Endothelial cell of umbilical vein (primary cell): ENCODE measurements around the gene CMSS1. TPM values are rescaled to one million over a fixed set of nuclear protein-coding genes. Genes with fewer than 3 reads are reported as not detected.

Source experiments
- BruUV-seq: library from RNA; stranded (reverse); fragments of 400-500 nt; replicated peaks from 2 replicates; lab custom pipeline; 2021; lab: Mats Ljungman, UMichigan
- CTCF ChIA-PET: fragments of 300-600, 350-600 bp; sonication (Branson Sonifier 250); formaldehyde crosslinking; loops from one replicate; lab custom pipeline; 2021; ENCODE audit warnings: antibody characterized with exemption, inconsistent platforms; lab: Charles Lee
- POLR2A ChIA-PET: fragments of 300-600, 350-600 bp; sonication (Branson Sonifier 250); formaldehyde crosslinking; loops from one replicate; lab custom pipeline; 2021; ENCODE audit warnings: antibody characterized with exemption, inconsistent platforms; lab: Charles Lee
- DNase-seq: peaks from one replicate; pipeline ENCODE4 v3.0.0-alpha.2; 2011; ENCODE audit warnings: low read depth, low spot score
- FAIRE-seq: peaks from 2 replicates; lab custom pipeline; 2011; peaks lifted over from hg19 to GRCh38; lab: Jason Lieb, UNC
- H2AFZ ChIP-seq: 2 replicates; pipeline ENCODE4 v1.6.0; 2012; ENCODE audit warnings: low read depth, low read length, control low read depth, inconsistent platforms
- H3K27ac ChIP-seq: 2 replicates; pipeline ENCODE4 v1.5.1; 2011; ENCODE audit warnings: low read depth, mild to moderate bottlenecking, control low read depth, low read length, moderate library complexity; ENCODE audit not compliant: insufficient read depth
- H3K27me3 ChIP-seq, 2 experiments: 2 replicates each; pipeline versions ENCODE4 v1.6.0 to v1.6.1; 2011; ENCODE audit warnings: low read length in 2 of 2, mixed read lengths in 1 of 2; ENCODE audit not compliant: control insufficient read depth in 2 of 2, insufficient read depth in 2 of 2
- H3K36me3 ChIP-seq, 2 experiments: 2 replicates in 1 of 2; 3 replicates in 1 of 2; pipeline ENCODE4 v1.5.1; 2011; ENCODE audit warnings: low read length in 2 of 2, mild to moderate bottlenecking in 1 of 2, moderate library complexity in 1 of 2; ENCODE audit not compliant: control insufficient read depth in 2 of 2, insufficient read depth in 2 of 2; ENCODE audit errors: extremely low read depth in 1 of 2
- H3K4me1 ChIP-seq: 3 replicates; pipeline ENCODE4 v1.5.1; 2011; ENCODE audit warnings: mild to moderate bottlenecking, low read length; ENCODE audit not compliant: control insufficient read depth, insufficient read depth; ENCODE audit errors: extremely low read depth
- H3K4me2 ChIP-seq: 2 replicates; pipeline ENCODE4 v1.6.1; 2011; ENCODE audit warnings: low read length, control low read depth, mixed read lengths; ENCODE audit not compliant: insufficient read depth
- H3K4me3 ChIP-seq, 3 experiments: fragments of 200-600 bp in 1 of 3; sonication (generic), shearing (Covaris generic) in 1 of 3; replicated peaks in 1 of 3; 2 replicates each; pipeline ENCODE4 v1.5.1; 2011 to 2016; ENCODE audit warnings: control low read depth in 3 of 3, low read length in 3 of 3, mild to moderate bottlenecking in 2 of 3, inconsistent platforms in 1 of 3, low read depth in 1 of 3, moderate library complexity in 1 of 3; ENCODE audit not compliant: insufficient read depth in 1 of 3
- H3K79me2 ChIP-seq: 2 replicates; pipeline ENCODE4 v1.6.0; 2012; ENCODE audit warnings: low read length, inconsistent platforms; ENCODE audit not compliant: control insufficient read depth, insufficient read depth
- H3K9ac ChIP-seq: replicated peaks from 2 replicates; pipeline ENCODE3; 2011; ENCODE audit warnings: low read length, control low read depth; ENCODE audit not compliant: insufficient read depth; ENCODE audit errors: extremely low read depth
- H3K9me1 ChIP-seq: replicated peaks from 3 replicates; pipeline ENCODE4 v1.6.0; 2011; ENCODE audit warnings: mild to moderate bottlenecking, low read length; ENCODE audit not compliant: control insufficient read depth, insufficient read depth; ENCODE audit errors: extremely low read depth
- H3K9me3 ChIP-seq: replicated peaks from 2 replicates; pipeline ENCODE4 v1.5.1; 2012; ENCODE audit warnings: low read length, inconsistent platforms; ENCODE audit not compliant: control insufficient read depth, insufficient read depth
- H4K20me1 ChIP-seq: replicated peaks from 2 replicates; pipeline ENCODE3; 2011; ENCODE audit warnings: mild to moderate bottlenecking, low read length; ENCODE audit not compliant: control insufficient read depth, insufficient read depth; ENCODE audit errors: extremely low read depth
- CTCF ChIP-seq, 2 donors: IDR thresholded peaks; 1 replicate in 1 of 2; 2 replicates in 1 of 2; pipeline ENCODE4 v1.5.1; 2011; ENCODE audit warnings: low read length in 2 of 2, mild to moderate bottlenecking in 2 of 2, moderate library complexity in 2 of 2, control low read depth in 1 of 2, inconsistent platforms in 1 of 2, low read depth in 1 of 2; ENCODE audit not compliant: insufficient read depth in 1 of 2; ENCODE audit errors: extremely low read depth in 1 of 2
- EZH2 ChIP-seq: IDR thresholded peaks from 2 replicates; pipeline ENCODE4 v1.6.1; 2012; ENCODE audit warnings: borderline replicate concordance, low read depth, mild to moderate bottlenecking, moderate library complexity, low read length, inconsistent platforms; ENCODE audit not compliant: severe bottlenecking
- FOS ChIP-seq: IDR thresholded peaks from 2 replicates; pipeline ENCODE4 v1.6.1; 2011; ENCODE audit warnings: mild to moderate bottlenecking, low read length, moderate library complexity, borderline replicate concordance; ENCODE audit not compliant: insufficient read depth
- GATA2 ChIP-seq: IDR thresholded peaks from 2 replicates; pipeline ENCODE4 v1.7.0; 2011; ENCODE audit warnings: low read depth, mild to moderate bottlenecking, moderate library complexity, mixed read lengths, low read length; ENCODE audit not compliant: insufficient read length, insufficient read depth
- JUN ChIP-seq: IDR thresholded peaks from 2 replicates; pipeline ENCODE4 v1.6.1; 2011; ENCODE audit warnings: borderline replicate concordance, low read depth; ENCODE audit not compliant: insufficient read length, insufficient read depth
- MAX ChIP-seq: IDR thresholded peaks from 2 replicates; pipeline ENCODE4 v1.6.1; 2011; ENCODE audit not compliant: insufficient read depth, insufficient read length
- MYC ChIP-seq: IDR thresholded peaks from one replicate; pipeline ENCODE4 v1.6.1; 2011; ENCODE audit warnings: mild to moderate bottlenecking, low read depth, low read length
- POLR2A ChIP-seq: IDR thresholded peaks from 2 replicates; pipeline ENCODE4 v1.6.1; 2012; ENCODE audit warnings: low read depth, mild to moderate bottlenecking, control low read depth, low read length
- POLR2AphosphoS5 ChIP-seq: IDR thresholded peaks from 2 replicates; pipeline ENCODE4 v1.6.1; 2012; ENCODE audit warnings: low read depth, mild to moderate bottlenecking, control low read depth, low read length, moderate library complexity; ENCODE audit not compliant: insufficient read depth
- dilution Hi-C: fragments of 300-500 bp; cut with MboI; formaldehyde crosslinking; loops from one replicate; pipeline ENCODE4 v1.15.0; 2019; ENCODE audit warnings: low sequenced_read_pairs; ENCODE audit not compliant: extremely low pct_ligation_motif_present
- intact Hi-C: fragments of 100-400 bp; cut with micrococcal nuclease; formaldehyde crosslinking; loops from one replicate; pipeline ENCODE4 v1.10.0; 2022
- polyA plus RNA-seq, 4 experiments: library from polyadenylated mRNA; depleted of rRNA in 3 of 4; stranded (reverse) in 3 of 4; unstranded in 1 of 4; fragments of >200 nt; gene quantifications; 2 replicates each; pipeline versions ENCODE4 v1.2.1 to v1.2.3, GENCODE V29; 2011 to 2012; ENCODE audit warnings: missing spikeins in 1 of 4
- total RNA-seq: library from RNA; stranded (reverse); gene quantifications from 2 replicates; pipeline ENCODE4 v1.2.3, GENCODE V29; 2021

The CMSS1 gene
- total and polyA plus RNA-seq, 2 donors (not counting 3 experiments of a cell fraction or from before 2014, with no cell fraction given), result 9.7 to 60.6 TPM

DNA sequence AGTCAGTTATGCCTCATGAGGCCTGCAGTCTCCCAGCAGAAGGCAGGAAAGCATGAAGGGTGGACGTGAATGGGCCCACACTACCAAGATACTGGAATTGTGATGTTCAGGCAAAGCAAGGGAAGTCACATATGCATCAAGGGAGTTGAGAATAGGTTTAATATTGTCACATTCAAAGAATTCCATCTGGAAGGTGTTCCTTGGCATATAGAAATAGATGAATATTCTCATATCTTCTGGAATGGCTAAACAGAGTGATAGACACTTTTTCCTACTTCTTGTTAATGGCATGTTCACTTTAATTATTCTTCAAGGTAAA is 103.7 kb downstream of the CMSS1 start:
- TF ChIP-seq POLR2AphosphoS5, result no peak
- no peak for TF ChIP-seq MAX
- no peak for TF ChIP-seq POLR2A
- Histone ChIP-seq H3K4me2 (peak overlapping the region; percentile 79), H3K9me3 (no peaks in the 10 kb centered on the region), H3K9ac (no peak overlapping the region), H2AFZ (peak overlapping the region; percentile 46), H3K79me2 (peaks cover 7% of the 10 kb centered on the region), H3K27me3 (no peaks in the 10 kb centered on the region), H3K9me1 (no peaks in the 10 kb centered on the region), H3K4me3 (no peak overlapping the region), H4K20me1 (no peaks in the 10 kb centered on the region), H3K4me1 (peaks cover 47% of the 10 kb centered on the region), H3K36me3 (no peaks in the 10 kb centered on the region), H3K27ac (peak overlapping the region; percentile 65)
- CTCF ChIA-PET, result interaction anchor here (1.1 kb wide), 1 partner anchor 26 kb away, joined by 3 read pairs; no protein-coding TSS in a partner anchor
- no TSS peak for BruUV-seq
- FAIRE-seq (no peak), DNase-seq (no peak)
- POLR2A ChIA-PET, result no interaction called here
- dilution Hi-C loops, result no loop called here
- intact Hi-C loops, result no loop called here

DNA sequence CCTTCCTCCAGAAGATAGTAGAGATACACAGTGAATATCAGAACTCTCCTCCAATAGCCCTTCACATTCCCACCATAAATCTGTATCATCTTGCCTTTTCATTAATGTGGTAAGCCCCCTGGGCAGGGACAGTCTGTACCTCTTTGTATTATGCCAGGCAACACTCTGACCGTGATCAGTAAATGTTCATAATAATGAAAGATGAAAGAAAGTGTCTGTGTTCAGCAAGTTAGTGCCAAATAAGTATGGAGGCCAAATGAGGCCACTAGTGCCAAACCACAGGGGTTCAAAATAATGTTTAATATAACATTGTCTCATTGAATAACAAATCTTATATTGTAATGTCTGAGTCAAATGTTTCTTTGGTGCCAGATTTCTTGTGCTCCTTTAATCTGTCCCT is 104.3 kb downstream of the CMSS1 start:
- no peaks in the 10 kb centered on the region for H3K27me3 ChIP-seq
- POLR2A ChIA-PET, result no interaction called here
- CTCF ChIA-PET, result no interaction called here

More for the DNA sequence above, 104.3 kb downstream of the CMSS1 start:
- no peaks in the 10 kb centered on the region for H3K36me3 ChIP-seq
- H3K4me1 ChIP-seq, result peaks cover 51% of the 10 kb centered on the region
- no peak overlapping the region for H3K4me3 ChIP-seq
- FAIRE-seq (no peak), DNase-seq (no peak)
- no peak overlapping the region for H2AFZ ChIP-seq
- H3K27ac ChIP-seq, result no peak overlapping the region
- TF ChIP-seq POLR2A, result no peak
- TF ChIP-seq GATA2, result no peak
- no peak for TF ChIP-seq JUN
- TF ChIP-seq CTCF (IDR thresholded peaks at IDR 0.05; ENCODE audit: extremely low read depth in 1 of 2, insufficient read depth in 1 of 2, low read depth in 1 of 2, low read length in 2 of 2), result no peak
- no peak for TF ChIP-seq FOS
- TF ChIP-seq MYC, result no peak
- TF ChIP-seq EZH2, result no peak
- no peak for TF ChIP-seq POLR2AphosphoS5
- no peak for TF ChIP-seq MAX
- dilution Hi-C loops (no loop called here), intact Hi-C loops (no loop called here)
- H3K79me2 ChIP-seq, result peaks cover 9% of the 10 kb centered on the region
- no peaks in the 10 kb centered on the region for H3K9me1 ChIP-seq
- no peak overlapping the region for H3K9ac ChIP-seq
- H3K4me2 ChIP-seq, result no peak overlapping the region
- BruUV-seq, result no TSS peak
- H3K9me3 ChIP-seq, result no peaks in the 10 kb centered on the region
- no peaks in the 10 kb centered on the region for H4K20me1 ChIP-seq
